Brain microvascular endothelial cell (primary cell): ENCODE data around the gene PHGDH.

Experiments used
- DNase-seq: peaks from one replicate; pipeline ENCODE4 v3.0.0-alpha.2; 2020
- H3K27ac ChIP-seq: fragments of 250-450 bp; sonication (Bioruptor Pico); 2 replicates; pipeline ENCODE4 v1.5.1; 2020; ENCODE audit warnings: mild to moderate bottlenecking, moderate library complexity
- H3K27me3 ChIP-seq: fragments of 250-450 bp; sonication (Bioruptor Pico); replicated peaks from 2 replicates; pipeline ENCODE4 v1.5.1; 2020; ENCODE audit warnings: mild to moderate bottlenecking
- H3K36me3 ChIP-seq: fragments of 250-450 bp; sonication (Bioruptor Pico); replicated peaks from 2 replicates; pipeline ENCODE4 v1.5.1; 2020; ENCODE audit warnings: mild to moderate bottlenecking
- H3K4me3 ChIP-seq: 2 replicates; pipeline ENCODE4 v1.5.1; 2011; ENCODE audit warnings: low read depth, mild to moderate bottlenecking, control low read depth, low read length, moderate library complexity
- in situ Hi-C: cut with HindIII; loops from 2 replicates; pipeline ENCODE4 v1.10.0; 2017; ENCODE audit warnings: low sequenced_read_pairs, low pct_ligation_motif_present
- TF ChIP-seq, protein P1 (sequence below): IDR thresholded peaks from 2 replicates; pipeline ENCODE4 v1.5.1; 2011; ENCODE audit warnings: low read depth, mild to moderate bottlenecking, moderate library complexity, low read length, control low read depth, inconsistent platforms; ENCODE audit errors: missing control alignments

The PHGDH gene

DNA sequence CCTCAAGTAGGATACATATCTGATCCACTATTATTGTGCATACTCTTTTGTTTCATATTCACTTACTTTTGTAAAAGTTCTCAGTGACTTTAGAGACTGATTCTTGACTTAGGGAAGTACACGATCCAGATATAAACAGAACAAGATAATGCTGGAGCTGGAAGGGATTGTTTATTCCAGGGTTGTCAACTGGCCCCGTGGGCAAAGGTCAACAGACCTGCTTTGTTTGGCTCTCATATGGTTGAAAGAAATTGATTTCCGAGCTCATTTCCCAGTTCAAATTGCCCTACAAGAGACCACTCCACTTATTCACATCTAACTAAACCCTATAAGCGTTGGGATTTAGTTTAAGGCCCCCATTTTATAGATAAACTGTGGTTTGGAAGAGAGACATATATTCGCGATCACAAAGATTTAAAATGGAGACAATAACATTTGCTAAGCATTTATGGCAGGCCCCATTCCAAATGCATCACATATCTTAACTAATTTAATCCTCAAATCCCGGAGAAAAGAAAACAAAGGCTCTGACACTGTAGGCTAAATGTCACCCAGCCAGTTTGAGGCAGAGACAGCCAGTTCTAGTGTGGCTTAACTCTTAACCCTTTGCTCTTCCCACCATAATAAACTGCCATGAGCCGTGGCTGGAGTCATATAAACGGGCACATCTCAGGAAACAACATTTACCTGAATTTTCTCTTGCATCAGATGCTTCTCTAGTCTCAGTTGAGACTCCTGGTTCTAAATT, 78.9 kb downstream of the PHGDH start:
- H3K27me3 ChIP-seq, result no peaks in the 10 kb centered on the region
- no peak overlapping the region for H3K27ac ChIP-seq
- H3K4me3 ChIP-seq, result no peak overlapping the region
- no peaks in the 10 kb centered on the region for H3K36me3 ChIP-seq
- TF ChIP-seq, protein P1, sequence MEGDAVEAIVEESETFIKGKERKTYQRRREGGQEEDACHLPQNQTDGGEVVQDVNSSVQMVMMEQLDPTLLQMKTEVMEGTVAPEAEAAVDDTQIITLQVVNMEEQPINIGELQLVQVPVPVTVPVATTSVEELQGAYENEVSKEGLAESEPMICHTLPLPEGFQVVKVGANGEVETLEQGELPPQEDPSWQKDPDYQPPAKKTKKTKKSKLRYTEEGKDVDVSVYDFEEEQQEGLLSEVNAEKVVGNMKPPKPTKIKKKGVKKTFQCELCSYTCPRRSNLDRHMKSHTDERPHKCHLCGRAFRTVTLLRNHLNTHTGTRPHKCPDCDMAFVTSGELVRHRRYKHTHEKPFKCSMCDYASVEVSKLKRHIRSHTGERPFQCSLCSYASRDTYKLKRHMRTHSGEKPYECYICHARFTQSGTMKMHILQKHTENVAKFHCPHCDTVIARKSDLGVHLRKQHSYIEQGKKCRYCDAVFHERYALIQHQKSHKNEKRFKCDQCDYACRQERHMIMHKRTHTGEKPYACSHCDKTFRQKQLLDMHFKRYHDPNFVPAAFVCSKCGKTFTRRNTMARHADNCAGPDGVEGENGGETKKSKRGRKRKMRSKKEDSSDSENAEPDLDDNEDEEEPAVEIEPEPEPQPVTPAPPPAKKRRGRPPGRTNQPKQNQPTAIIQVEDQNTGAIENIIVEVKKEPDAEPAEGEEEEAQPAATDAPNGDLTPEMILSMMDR, result no peak
- no peak for DNase-seq
- in situ Hi-C loops, result no loop called here

GRCh38 chr1:119791377-119791776, 79.6 kb downstream of the PHGDH start:
- Histone ChIP-seq H3K4me3 (no peak overlapping the region), H3K36me3 (no peaks in the 10 kb centered on the region), H3K27me3 (no peaks in the 10 kb centered on the region), H3K27ac (no peak overlapping the region)
- in situ Hi-C loops, result no loop called here
- DNase-seq, result no peak
- TF ChIP-seq, protein P1, result no peak
